GM19463 (cell line): Measurements from ENCODE around the gene OLFML1.
A peak's percentile ranks its signal among the peaks of the same experiment; 100 is the strongest.

Source experiments
- ATAC-seq: cut with Tn5 transposase; IDR thresholded peaks from one replicate; pipeline ENCODE4 v1.9.1; 2021; ENCODE audit warnings: mild to moderate bottlenecking, moderate library complexity; ENCODE audit not compliant: unreplicated experiment

The OLFML1 gene

DNA sequence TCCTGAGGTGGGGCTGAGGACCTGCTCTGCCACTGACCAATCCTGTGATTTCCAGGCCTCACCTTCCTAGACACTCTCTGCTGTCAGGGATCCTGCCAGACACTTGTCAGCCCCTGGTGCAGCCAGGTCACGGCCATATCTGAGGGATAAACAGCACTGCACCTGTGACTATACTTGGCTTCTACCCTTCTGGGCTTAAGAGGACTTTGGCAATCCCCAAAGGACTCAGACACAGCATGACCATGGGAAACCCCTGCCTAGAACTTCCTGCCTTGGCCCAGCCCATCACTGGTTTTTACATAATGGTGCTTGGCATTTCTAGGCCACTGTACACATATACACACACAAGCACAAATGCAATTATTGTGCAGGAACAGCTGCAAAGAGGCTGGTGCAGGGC lies 11.6 kb upstream of the OLFML1 start:
- peak; percentile 99 for ATAC-seq

DNA sequence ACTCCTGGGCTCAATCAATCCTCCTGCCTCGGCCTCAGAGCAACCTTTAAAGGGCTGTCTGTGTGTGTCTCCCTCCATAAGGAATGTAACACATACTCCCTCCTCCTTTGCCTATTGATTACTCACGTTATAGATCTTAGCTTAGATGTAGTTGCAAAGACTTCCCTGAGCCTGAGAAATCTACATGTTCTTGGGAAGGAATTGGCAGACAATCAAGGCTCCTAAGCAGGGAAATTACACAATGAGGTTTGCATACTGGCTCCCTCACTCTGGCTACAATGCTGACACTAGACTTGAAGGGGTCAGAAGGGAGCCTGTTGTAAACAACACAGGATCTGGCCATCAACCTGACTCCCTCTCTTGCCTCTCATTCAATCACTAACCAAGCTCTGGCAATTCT lies 5.2 kb upstream of the OLFML1 start:
- no peak for ATAC-seq

DNA sequence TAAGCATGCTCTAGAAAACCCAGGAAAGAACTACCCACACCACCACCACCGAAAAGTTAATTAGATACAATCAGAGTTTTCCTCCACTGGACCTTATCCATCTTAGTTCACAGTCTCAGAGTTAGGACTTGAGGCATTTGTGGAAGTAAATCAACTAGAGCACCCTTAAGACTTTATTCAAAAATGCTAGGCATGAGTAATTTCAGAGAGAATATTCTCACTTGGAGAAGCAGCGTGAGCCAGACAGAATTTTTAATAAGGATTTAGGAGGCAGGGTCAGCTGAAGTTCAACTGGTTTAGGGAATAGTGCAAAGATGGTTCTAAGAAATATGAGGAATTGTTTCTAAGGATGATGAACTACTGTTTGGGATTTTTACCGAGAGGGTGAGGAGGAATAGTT lies 1.2 kb upstream of the OLFML1 start:
- no peak for ATAC-seq

DNA sequence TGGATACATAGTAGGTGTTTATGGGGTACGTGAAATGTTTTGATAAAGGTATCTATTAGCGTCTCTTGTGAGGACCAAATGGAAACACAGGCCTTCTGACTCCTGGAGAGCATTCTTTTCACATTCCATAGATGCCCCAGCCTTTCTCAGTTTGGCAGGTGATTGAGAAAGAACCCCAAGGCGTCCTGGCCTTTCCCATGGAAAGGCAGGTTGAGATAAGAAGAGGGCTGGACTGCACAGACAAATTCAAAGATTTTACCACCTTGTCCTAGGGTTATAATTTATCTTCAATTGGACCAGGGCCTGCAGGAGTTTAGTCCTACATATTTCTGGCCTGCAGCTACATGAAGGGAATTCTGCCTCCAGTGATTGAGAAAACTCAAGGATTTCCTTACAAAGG lies 661 bp upstream of the OLFML1 start:
- ATAC-seq = no peak

DNA sequence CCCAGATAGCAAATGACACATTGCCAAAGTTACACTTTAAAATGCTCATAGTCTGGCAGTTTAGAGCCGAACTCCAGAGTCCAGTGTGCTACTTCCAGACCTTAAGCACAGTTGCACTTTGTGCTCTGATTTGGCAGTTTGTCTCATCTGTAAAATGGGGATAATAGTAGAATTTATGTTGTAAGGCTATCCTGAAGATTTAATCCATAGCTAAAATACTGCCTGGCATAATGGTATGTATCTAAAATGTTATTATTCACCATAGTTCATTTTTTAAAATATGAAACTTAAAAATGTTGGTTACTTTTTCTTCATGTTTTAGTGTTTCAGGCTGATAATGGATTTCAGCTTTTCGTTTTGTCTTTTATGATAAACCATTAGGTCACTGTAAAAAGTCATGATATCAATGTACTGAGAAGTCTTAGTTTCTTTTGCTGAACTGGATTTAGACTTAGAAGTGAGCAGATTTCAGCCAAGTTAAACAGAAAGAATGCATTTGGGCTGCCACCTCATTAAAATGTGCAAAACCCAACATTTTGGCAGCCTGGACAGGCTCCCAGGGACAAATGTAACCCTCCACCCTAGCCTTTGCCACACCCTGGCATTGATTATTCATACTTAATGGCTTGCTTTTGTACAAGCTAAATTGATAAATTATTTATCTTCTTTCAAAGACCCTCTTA lies 933 bp downstream of the OLFML1 start:
- no peak for ATAC-seq

DNA sequence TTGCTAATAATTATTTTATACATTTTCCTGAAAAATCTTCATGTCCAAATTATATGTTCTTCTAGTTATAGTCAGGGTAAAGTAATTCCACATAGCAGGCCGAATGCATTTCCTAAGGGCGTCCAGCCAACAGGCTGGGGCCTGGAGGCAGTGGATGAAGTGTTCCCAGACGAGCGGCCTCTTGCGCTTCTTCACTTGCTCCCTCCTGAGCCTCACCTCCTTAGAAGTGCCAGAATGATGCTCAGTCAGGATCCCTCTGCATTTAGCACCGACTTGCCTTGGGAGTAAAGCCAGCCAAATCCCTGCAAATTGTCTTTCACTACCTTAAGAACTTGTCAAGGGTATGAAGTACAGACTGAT lies 1.5 kb downstream of the OLFML1 start:
- no peak for ATAC-seq

DNA sequence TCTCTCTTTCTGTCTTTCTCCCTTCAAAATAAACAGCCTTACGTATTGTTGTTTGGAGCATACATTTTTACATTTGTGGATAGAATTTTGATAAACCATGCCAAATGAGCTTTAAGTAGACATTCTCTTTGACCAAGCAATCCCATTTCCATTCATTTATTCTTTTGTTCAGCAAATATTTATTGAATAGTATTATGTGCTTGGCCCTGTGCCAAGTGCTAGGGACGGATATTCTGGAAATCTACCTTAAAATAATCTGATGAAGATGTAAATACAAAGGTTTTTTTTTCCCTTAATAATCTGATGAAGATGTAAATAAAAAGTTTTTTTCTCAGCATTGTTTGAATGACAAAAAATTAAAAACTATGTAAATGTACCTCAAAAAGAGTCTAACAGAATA lies 2.1 kb downstream of the OLFML1 start:
- no peak for ATAC-seq

DNA sequence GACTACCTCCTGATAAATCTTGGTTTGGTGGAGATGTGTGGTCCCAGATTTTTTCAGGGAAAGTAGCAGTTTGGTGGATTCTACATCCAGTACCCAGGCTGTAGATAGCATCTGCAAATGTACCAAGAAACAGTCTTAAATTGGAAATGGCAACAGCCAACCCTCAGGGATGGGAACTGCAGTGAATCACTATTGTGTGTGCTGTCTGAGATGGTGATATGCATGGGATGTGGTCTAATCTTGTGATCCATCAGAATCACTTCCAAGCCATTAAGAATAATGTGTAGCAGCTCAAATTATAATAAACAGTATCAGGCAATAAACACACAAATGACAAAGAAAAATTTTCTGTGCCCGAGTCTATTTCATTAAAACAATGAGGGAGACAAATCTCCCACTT lies 3.4 kb downstream of the OLFML1 start:
- ATAC-seq = no peak

DNA sequence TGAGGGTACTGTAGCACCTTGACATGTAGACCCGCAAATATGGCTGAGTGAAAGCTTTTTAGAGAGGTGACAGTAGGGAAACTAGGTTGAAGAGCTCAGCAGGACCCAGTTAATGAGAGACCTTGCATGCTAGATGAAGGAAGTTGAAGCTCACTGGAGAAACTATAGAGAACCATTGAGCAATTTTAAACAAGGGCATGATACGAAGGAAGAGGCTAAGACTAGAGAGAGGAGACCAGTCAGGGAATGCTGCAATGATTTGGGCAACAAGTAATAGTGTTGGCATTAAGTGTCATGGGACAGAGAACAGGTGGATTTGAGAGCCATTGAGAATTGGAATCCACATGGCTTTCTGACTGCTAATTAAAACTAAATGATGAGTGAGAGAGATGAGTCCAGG lies 4.1 kb downstream of the OLFML1 start:
- no peak for ATAC-seq

DNA sequence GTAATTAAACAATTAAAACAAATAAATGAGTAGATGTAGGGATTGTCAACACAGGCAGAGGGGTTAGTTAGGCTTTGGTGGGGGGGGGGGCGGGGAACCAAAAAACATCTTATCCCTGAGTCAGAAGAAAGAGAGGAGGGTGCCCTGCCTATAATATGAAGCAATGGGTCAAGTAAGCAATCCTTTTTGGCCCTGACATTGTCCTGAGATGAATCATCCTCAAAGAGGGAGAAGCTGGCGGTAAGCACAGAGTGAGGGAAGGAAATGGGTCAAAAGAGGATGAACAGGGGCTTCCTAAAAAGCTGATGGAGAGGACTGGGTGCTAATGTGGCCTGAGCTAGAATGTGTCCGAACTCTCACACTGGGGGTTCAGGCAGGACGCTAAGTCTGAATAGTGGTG lies 4.7 kb downstream of the OLFML1 start:
- ATAC-seq = no peak

DNA sequence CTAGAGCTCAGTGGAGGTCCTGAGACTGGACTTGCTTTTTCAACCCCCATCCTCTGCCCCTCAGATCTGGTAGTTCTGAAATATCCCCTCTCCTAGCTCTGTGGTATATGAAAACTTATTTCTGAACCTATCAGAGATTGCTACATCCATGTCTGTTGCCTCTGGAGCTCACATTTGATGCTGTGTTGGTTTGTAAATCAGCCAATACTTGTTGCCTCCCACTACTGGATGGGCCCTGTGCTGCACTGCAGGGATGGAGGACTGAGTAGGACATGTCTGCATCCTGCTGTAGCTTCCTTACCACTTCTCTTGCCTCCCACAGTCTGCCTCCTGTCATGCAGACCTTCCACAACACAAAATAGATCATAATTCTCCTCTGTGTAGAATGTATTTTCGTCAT lies 5.2 kb downstream of the OLFML1 start:
- no peak for ATAC-seq

DNA sequence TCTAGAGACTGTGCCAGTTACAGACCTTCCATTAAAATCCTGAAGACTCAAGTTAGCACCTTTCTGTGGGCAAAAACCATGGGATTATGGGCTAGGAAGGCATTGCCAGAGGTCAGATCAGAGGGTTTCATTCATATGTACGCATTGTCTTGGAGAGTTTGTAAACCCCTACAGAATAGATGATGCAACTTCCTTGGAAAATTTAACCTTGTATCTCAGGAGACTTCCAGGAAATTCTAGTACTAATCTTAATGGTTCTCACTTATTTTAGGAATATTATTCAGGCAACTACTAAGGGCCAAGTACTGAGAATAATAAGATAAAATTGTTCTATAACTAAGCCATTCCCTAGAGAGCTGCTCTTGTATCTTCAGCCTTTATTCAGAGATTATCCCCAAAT lies 6.9 kb downstream of the OLFML1 start:
- ATAC-seq = no peak

DNA sequence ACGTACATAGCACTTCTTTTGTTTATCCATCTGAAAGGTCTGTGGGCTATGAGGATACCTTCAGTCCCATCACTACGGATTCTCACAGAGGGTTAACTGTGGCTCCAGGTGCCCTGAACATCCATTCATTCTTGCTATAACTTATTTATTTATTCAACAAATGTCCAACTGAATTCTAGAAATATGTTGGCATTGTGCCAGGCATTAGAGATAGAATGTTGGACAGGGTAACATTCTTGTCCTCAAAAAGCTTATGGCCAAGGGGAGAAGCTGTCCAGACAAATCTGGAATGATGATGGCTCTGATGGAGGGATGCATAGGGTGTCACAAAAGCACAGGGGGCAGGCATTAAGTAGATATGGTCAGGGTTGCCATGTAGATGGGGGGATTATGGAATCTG lies 8.4 kb downstream of the OLFML1 start:
- no peak for ATAC-seq

DNA sequence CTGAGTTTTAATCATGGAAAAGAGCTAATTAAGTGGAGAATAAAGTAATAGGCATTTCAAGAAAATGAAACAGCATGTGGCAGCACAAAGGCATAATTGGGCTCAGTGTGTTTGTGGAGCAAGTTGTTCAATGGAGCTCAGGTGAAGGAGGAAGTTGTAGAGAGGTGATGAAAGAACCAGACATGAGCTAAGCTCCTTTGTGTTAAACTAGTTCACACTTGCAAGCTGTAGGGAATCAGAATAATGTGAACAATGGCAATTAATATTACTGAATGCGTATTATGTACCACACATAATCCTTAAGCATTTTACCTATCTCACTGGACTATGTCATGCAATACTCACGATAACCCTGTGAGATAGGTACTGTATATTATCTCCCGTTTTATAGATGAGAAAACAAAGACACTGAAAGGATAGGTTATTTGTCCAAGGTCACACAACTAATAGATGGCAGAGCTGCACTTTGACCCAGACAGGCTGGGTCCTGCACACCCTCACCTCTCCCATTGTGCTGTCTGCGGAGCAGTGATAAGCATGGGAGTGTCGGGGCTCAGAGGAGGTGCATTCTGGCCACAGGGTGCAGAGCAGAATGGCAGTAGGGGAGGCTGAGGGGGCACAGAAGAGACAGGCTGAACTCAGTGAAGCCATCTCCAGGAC lies 8.9 kb downstream of the OLFML1 start:
- ATAC-seq = no peak

DNA sequence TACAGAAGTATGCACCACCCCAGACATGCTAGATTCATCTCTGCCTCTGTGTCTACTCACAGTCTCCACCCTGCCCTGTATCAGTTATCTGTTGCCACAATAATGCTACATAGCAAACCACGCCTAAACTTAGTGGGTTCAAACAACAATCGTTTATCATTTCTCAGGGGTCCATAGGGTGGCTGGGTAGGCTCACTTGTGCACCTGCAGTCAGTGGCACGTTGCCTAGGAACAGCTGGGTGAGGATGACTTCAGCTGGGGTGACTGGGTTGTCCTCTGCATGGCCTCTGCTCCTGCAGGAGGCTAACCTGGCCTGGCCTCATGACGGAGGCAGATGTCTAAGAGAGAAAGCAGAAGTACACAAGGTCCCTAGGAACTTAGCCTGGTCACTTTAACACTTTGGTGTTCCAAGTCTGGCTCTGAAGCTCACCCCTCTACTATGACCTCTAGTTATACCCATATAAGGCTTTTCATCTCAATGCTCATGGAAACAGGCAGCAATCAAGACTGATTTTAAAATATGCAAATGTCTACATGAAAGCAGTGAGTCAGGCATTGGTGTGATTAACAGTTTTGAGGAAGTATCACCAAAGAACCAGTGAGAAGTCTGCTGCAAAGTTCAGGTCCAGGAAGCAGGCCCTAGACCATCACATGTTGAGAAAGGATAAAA lies 10.7 kb downstream of the OLFML1 start:
- ATAC-seq = peak; percentile 82

DNA sequence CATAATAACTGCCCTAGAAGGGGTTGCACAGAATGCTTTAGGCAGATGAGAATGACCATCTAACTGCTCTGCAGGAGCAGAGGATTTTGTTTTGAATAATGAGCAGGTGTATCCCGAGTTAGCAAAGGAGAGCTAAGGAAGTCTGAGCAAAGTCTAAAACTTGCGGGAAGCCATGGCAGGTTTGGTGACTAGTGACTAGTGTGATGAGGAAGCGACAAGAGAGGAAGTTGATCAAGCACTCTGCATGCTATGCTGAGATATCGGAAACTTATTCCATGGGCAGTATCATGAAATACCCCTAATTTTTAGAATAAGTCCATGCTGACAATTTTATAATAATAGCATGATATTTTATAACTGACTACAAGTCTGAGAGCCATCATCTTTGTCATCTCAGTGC lies 12.9 kb downstream of the OLFML1 start:
- no peak for ATAC-seq

DNA sequence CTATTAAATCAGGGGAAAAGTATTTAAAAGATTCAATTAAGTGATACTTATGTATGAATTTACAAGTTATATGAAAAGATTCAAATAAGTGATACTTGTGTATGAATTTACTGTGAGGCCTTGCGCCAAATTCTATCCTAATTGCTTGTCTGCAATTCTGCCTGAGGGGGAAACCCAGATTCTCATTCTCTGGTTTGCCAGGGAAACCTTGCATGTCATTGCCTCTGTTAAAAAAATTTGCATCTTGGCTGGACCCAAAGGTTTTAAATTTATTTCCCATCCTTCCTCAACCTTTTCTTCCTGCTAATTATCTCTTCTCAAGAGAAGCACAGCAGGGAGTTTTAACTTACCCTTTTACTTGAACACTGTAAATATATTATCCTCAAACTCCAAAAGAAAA lies 13.8 kb downstream of the OLFML1 start:
- ATAC-seq = no peak

DNA sequence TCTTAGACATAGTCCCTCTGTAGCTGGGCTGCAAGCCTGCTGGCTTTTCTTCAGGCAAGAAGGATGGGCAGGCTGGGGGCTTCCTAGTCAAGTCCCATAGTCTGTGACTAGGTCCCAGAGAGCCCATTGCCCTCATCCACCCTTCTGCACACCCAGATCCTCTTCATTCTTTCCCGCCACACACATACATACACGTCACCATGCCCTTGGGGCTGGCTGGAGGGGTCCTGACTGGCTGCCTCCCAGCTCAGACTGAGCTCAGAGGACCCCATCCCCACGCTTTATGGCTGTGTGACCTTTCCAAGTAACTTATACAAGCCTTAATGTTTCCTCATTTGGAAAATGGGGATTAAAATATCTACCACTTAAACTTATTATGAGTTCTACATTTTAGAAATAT lies 14.9 kb downstream of the OLFML1 start:
- ATAC-seq = no peak

DNA sequence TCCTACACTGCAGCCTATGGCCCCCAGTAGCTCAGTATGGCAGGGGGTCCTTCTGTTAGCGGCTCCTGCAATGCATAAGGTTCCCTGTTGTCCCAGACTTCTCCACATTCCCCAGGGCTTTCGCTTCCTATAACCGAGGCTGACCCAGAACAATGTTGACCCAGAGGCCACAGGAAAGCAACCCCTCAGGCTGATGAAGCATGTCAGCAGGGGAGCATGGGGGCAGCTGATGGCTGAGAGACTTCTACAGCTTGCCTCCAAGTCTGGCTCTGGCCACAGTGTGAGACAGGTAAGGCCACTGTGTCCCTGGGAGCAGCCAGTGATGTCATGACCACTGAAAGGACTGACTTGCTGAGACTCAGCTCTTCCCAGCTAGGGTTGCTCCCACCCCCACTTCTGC lies 15.9 kb downstream of the OLFML1 start:
- ATAC-seq = no peak

DNA sequence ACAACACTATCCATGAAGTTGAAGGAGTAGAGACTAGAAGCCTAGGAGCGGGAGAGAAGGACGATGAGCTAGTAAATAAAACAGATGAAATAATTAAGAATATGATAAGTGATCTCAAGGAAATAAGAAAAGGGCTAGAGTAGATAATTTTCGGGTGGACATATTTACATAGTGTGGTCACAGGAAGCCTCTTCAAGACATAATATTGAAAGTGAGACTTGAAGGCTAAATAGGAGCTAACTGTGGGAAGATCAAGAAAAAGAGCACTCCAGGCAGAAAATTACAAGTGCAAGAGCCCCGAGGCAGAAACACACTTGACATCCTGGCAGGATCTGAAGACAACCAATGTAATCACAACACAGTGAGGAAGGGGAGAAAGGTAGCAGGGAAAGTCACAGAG lies 16.6 kb downstream of the OLFML1 start:
- no peak for ATAC-seq

DNA sequence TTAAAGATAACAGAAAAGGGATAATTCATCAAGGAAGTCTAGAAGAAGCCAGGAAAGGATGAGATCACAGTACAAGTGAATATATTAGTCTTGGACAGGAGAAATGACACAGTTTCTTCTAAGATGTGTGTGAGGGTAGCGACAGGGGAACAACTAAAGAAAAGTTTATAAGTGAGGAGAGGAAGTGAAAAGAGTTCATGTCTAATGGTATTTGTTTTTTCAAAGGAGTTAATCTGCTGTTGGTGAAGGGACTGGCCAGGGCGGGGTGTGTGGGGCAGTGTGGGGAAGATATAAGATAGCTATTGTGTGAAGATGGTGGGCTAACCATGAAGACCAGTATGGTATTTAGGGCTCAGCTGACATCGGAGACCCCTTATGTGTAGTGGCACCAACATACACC lies 20.9 kb downstream of the OLFML1 start:
- ATAC-seq = no peak

DNA sequence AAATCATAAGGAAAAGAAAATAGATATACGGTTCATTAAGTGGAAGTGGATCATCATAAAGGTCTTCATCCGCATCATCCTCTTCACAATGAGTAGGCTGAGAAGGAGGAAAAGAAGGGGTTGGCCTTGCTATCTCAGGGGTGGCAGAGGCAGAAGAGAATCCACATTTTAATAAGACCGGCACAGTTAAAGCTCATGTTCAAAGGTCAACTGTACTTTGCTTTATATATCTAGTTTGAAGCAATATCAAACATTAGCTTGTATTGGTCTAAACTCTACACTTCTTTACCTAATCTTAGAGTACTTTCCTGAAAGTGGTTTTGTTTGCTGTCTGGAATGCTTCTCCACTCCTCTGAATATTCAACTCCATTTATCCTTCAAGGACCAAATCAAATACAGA lies 22.8 kb downstream of the OLFML1 start:
- no peak for ATAC-seq

DNA sequence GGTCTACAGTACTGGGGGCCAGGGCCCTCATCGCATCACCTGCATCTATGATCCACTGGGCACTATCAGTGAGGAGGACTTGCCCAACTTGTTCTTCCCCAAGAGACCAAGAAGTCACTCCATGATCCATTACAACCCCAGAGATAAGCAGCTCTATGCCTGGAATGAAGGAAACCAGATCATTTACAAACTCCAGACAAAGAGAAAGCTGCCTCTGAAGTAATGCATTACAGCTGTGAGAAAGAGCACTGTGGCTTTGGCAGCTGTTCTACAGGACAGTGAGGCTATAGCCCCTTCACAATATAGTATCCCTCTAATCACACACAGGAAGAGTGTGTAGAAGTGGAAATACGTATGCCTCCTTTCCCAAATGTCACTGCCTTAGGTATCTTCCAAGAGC lies 24.7 kb downstream of the OLFML1 start:
- no peak for ATAC-seq
